Measurements from ENCODE around the gene PTGES2.
"Not testable (repeated sequence)": the region's sequence is repeated elsewhere in the genome, so short reads cannot be mapped to it uniquely, and the experiment has no call there.

Gene PTGES2

DNA sequence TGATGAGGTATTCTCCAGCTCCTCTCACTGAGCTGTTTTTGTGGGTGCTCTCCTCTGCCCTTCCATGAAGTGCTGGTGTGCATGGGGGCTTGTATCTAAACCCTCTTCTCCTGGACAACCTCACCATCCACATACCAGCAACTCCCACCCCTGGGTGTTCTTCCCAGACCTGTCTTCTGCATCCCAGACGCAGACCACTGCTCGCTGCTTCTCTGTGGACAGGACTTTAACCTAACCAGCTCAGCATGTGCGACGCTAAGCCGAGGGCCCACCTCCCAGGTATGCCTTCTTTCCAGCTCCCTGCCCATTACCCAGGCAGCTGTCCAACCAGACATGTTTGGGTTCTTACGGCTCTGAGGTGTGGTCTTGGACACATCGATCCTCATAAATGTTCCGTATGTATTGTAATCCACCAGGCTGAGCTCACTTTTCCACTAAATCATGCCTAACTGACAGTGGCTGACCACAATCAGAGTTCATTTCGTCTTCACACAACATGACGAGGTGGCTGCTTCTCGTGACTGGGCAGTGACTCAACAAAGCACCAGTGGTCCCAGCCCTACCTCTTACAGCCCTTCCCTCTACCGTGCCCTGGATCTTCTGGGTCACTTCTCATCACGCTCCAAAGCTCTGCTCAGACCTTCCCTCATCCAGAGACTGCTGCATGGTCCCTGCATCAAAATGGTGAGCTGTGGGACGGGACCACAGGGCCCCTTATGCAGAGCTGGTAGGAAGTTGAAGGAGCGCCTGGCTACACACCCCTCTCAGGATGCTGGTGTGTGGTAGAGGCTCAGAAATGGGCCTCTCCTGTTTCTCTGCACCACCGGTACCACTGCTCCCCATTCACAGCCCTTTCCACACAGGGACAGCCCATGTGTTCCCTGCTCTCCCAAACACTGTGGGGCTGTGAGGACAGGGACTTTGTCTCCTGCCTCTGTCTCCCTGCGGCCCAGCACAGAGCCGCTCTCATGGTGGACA, 9.6 kb upstream of the PTGES2 start:
- no peak for DNase-seq

DNA sequence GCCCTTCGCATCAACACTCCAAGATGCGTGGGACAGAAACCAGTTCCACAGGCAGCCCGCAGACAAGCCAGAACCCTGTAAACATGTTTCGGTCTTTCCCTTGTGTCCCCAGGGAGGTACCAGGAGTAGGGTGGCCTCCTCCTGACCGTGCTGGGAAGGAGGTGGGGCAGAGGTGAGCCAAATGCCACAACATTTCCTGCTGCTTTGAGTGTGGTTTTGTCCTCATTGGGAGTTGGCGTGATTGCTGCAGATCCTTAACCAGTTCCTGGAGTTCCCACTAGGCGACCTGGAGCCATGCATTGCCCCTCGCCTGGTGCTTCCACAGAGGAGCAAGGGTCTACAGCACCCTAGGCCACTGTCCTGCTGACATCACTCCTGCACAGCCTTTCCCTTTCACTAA, 8.0 kb upstream of the PTGES2 start:
- DNase-seq: not testable (repeated sequence)

DNA sequence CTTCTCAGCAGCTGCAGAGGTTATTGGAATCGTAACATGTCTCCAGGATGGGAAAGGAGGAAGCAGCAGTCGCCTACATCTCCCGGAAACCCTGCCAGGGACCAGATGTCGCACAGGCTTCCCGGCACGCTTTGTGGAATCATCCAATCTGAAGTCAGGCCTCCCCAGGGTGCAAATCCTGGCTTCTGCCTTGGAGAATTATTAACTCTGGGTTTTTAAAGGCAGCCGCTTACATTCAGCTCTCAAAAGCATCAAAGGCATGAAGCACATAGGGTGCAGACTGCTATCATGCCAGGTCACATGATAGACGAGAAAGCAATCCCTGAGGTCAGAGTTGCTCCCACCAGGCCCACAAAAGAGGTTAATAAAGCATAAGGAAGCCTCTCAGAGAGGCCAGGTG, 4.6 kb upstream of the PTGES2 start:
- not testable (repeated sequence) for DNase-seq

DNA sequence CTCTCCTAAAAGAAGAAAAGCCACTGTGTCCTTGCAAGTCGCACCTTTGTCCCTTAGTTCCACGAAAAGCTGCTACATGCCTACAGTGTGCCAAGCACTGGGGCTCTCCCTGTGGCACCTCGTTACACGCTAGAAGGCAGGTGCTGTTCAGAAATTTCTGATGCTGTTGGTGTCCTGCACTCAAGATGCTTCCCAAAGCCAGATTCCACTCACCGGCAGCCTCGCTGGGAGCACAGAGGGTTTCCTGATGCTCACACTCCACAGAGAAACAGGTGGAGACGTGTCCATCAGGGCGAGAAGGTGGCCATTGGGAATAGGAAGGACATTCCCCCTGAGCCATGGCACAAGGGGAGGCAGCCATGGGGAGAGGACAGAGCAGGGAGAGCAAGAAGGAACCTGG, 3.8 kb upstream of the PTGES2 start:
- DNase-seq: not testable (repeated sequence)

DNA sequence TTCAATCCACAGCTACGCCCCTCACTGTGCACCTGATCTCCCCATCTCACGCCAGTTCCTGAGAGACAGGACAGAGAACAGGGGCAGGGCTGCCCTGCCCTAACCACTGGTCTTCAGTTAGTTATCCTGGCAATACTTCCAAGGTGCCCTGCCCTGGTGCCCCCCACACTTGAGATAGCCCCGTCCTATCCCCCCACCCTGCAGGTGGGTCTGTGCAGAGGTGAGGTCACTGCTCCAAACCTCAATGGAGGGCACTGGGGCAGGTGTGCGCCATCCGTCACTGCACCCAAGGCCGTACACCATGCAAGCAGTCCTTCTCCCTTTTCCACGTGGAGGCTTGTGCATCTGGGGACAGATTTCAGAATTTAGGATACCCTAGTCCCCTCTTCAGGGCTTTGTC, 3.1 kb upstream of the PTGES2 start:
- DNase-seq: not testable (repeated sequence)

DNA sequence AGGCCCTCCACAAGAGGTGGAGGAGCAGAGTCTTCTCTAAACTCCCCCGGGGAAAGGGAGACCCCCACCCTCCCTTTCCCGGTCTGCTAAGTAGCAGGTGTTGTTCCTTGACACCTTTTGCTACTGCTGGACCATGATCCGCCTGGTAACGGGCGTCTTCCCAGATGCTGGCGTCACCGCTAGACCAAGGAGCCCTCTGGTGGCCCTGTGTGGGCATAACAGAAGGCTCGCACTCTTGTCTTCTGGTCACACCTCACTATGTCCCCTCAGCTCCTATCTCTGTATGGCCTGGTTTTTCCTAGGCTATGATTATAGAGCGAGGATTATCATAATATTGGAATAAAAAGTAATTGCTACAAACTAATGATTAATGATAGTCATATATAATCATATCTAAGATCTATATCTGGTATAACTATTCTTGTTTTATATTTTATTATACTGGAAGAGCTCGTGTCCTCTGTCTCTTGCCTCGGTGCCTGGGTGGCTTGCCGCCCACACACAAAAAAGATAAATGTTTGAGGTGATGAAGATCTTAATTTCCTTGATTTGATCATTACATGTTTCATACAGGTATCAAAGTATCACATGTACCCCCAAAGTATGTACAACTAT, 2.6 kb upstream of the PTGES2 start:
- DNase-seq: not testable (repeated sequence)

DNA sequence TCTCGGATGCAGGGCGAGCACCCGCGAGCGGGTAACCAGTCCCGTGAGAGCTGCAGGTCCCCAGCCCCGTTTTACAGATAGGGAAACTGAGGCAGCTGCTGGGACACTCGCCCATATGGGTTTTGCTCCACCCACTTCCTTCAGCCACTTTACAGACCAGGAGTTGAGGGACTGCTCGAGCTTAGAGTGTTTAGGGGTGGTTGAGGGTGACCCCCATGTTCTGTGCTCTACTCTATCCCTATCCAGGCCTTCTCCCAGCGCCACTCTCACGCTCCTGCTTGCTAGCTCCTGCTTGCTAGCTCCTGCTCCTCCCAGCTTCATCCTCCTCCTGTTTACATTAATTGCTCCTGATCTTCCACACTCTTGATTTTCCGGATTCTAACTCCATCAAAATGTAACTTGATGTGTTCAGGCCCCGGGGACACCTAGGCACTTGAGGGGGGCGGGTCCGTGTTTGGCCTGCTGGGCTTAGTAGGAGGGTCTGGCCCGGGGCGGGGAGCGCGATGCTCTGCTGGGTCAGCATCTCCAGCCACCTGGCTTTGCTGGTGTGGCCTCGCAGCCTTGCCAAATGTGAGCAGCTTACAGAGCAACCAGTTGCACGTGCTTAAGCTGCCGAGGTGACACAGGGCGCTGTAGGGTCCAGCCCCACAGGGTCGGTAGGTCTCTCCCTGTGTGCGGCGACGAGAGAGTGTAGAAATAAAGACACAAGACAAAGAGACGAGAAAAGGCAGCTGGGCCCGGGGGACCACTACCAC, 1.5 kb upstream of the PTGES2 start:
- DNase-seq: no peak

DNA sequence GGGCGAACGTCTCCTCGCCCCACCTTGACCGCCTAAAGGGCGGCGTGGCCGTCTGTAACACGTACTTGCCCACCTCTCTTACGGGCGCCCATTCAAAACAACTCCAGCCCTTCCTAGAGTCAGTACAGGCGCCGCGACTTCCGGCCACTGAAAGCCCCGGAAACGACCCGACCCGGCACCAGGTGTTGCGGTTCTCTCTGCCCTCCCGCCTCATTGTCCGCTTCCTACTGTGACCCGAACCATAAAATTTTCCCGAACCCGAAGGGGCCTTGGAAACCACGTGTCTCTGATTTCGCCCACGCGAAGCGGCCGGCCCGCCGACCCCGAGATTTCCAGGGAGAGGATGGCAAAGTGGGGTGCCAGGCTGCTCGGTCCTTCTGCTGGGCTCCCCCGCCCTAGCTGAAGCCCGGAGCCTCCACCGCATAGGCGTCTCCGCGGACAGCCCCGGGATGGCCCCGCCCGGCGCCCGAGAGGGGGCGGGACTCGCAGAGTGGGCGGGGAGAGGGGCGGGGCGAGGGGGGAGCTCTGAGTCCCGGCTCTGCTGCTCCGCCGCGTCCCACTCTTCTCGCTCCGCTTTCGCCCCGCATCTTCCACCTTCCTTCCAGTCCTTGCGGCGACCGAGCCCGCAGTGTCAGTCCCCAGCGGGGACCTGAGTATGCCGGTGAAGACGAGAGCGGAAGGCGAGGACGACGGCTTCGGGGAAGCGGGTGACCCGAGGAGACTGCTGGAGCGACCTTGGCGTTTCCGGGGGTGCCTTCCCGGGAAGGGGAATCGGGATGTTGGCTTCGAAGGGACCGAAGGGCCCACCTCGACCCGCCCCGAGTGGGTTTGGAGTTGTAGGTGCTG, 684 bp upstream of the PTGES2 start:
- peak; percentile 86 for DNase-seq

DNA sequence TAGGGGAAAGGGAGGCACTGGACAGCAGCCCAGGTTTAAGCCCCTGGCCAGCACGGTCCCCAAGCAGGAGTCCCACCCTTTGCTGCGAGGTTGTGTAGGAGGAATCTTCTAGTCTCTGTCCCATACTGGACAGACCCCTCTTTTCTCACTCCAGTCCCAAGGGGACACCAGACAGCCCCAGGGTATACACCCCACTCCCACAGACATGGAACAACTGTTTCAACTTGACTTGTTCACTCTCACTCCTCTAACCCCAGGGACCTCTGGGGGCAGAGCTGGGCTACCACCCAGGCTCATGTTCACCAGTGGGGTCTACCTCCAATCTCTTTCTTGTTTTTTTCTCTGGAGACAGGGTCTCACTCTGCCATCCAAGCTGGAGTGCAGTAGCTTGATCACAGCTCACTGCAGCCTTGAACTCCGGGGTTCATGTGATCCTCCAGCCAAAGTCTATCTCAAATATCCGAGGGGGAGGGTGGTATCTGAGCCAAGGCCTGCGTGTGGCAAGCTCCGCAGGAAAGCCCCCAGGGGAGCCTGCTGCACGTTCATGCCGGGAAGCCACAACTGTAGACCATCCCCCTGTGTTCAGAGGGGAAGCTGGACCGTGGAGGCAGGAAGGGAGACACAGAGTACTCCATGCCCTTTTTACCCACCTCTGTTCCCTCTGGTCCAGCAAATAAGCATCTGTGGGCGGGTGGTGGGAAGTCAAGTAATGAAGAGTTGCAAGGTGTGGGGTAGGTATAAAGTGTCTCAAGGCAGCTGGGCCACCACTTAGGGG, 1.8 kb downstream of the PTGES2 start:
- no peak for DNase-seq

DNA sequence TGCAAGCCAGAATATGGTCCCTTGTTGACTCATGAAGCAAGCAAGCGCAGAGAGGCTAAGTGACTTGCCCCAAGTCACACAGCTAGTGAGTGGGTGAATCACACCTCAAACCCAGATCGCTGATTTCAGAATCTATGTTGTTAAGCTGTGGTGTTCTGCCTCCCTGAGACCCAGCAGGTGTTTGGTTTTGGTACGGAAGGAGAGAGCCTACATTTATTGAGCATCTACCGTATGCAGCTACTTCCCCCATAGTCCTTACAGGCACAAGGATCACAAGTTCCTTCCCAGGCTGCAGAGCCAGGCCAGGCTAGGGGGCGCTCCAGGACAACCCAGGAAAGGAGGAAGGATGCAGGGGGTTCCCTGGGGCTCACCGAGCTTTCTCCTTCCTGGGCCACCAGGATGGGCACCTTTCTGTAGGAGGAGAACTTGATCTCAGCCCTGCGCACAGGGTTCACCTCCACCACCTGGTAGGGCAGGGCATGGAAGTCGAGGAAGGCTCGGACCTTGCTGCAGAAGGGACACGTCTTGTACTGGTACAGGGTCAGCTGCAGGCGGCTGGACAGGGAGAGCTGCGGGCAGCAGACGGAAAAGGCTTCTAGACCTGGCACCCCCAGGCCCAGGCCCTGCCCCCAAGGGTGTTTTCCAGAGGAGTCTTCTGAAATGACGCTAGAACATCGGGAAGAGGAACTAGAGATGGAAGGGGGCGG, 2.5 kb downstream of the PTGES2 start:
- DNase-seq: peak; percentile 6

DNA sequence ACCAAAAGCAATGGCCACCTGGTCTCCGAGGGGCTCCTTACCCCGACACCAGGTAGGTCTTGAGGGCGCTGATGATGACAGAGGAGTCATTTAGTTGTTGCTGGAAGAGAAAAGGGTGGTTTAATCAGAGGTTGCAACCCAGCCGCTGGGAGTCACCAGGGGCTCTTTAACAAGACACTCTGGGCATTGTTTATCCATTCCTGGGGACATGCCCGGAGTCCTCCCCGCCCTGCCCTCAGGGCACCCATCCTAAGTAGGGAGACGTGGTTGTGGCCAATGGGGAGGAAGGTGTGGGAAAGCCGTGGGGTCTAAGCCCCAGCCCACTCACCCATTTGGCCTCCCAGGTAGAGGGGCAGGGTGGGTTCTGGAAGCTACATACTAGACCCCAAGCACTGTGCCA, 3.1 kb downstream of the PTGES2 start:
- no peak for DNase-seq

DNA sequence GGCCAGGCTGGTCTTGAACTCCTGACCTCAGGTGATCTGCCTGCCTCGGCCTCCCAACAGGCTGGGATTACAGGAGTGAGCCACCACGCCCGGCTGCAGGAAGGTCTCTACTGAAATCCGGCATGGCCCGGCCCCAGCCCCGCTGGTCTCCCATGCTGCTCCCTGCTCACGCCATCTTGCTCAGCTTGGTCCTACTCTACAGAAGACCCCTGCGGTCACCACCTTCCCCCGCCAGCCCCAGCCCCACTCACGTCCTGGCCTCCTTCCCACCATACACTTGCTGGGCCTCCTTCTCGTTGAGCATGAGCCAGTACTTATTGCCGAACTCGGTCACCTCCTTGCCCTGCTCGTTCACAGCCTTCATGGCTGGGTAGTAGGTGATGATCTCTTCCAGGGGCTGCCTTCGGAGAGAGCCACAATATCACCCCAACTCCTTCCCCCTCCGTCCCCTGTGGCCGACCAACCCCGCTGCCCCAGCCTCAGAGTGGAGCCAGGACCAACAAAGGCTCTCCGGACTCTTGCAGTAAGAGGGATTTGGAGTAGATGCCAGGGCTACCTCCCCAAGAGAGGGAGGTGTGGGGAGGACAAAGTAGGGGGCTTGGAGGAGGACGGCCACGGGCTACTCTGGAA, 4.0 kb downstream of the PTGES2 start:
- no peak for DNase-seq

DNA sequence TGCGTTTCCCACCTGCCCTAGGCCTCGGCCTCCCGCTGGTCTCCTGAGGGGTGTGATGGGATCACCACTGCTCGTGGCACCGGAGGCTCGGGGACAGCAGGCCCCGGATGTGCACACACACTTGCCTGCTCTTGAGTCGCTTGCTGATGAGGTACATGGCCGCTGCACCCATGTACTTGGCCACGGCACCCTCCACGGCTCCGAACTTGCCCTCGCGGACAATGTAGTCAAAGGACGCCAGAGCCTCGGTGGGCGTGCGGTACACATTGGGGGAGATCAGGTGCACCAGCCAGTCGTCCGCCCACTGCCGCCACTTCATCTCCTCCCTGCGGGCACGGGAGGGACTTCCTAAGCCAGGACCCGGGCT, 4.7 kb downstream of the PTGES2 start:
- no peak for DNase-seq

DNA sequence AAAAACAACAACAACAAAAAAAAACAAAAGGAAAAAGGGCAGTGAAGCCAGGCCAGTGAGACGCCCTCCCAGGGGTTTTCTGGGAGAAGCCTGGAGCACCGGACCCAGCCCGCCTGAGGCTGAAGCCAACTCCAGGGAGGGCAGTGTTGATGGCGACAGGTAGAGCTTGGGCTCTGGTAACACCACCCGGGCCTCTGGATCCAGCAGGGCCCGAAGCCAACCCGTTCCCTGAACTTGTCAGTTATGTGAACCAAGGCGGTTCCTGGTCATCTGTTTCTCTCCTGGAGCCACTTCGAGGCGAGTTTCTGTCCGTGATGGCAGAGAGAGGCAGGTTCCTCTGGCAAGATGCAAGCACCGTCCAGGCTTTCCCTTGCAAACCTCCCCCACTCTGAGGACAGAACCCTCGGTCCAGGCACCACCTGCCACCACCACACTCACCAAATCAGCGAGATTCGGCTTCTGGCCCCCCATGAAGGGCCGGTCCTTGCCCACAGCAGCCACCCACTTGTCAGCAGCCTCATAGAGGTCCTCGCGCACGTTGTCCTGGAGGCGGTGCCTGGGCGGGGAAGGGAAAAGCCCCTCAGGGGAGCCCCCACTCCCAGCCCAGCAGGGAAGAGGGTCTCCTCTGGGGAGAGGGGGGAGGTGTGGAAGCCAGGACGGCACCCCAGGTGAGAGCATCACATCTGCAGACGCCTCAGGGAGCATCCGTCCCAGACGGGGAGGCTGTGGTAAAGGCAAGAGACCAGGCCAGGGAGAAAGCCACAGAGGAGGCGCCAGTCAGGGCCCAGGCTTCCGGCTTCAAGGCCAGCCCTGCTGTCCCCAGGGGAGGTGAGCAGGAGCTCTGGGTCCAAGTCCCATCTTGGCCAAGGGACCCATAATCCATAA, 5.4 kb downstream of the PTGES2 start:
- no peak for DNase-seq

DNA sequence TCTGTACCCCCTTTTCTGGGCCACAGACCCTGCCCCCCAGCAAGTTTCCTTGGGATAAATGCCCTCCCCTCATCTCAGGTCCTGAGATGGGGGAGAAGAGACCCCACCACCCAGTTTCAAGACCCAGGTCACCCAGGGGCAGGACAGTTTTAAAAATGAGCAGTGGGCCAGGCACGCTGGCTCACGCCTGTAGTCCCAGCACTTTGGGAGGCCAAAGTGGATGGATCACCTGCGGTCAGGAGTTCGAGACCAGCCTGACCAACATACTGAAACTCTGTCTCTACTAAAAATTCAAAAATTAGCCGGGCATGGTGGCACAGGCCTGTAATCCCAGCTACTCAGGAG, 6.1 kb downstream of the PTGES2 start:
- DNase-seq: no peak

DNA sequence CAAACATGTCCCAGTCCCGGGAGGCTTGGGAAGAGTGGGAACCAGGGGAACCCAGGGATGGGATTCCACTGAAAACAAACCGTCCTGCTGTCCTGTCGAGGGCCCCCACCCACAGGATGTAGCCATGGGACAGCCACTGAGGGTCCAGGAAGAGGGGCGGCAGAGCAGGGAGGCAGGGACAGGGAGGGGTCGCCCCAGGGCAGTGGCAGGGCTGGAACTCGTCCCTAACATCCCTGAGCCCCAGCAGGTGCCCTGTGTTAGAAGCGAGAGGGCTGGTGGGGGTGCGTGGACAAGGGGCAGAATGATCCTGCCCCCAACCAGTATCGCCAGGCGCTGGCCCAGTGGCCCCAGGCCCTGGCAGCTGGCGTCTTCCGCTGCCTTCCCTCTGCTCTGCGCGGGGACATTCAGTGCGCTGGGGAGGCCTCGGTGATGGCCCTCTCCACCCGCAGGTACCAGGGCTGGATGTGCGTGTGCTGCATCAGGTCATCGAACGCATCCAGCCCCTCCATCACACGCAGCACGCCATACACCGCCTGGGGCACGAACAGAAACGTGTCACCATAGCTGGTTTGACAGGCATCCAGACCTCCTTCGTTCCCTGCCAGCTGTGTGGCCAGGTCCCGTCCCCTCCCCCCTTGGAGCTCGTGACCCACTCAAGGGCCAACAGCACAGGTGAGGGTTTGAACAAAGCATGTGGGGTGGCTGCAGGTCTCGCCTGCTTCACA, 6.6 kb downstream of the PTGES2 start:
- DNase-seq: no peak

DNA sequence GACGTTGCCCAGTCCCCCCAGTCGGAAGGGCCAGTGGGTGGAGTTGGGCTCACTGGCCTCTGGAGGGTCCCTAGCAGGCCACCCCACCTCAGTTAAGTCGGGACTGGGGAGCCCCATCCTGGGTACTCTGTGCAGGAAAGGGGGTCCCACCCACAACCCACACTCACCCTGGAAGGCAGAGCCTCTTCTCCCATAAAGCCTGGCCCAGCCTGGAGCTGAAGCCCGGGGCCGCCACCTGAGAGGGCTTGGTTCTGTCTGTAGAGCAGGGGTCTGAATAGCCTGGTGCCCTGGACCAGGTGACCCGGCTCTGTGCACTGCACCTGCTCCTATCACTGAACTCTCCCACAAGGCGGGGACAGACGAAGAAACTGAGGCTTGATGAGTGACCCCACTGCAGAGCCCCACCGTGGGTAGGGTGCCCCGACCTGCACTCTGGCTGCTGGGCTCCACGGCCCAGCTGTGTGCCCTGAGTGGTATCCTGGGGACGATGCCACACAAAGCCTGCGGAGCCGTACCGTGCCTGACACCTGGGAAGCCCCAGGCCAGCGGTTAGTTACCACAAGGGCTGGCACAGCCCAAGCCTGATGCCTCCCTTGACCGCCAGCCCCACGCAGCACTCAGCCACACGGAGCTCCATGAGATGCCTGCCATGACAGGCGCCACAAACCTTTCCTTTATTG, 7.3 kb downstream of the PTGES2 start:
- DNase-seq: no peak

DNA sequence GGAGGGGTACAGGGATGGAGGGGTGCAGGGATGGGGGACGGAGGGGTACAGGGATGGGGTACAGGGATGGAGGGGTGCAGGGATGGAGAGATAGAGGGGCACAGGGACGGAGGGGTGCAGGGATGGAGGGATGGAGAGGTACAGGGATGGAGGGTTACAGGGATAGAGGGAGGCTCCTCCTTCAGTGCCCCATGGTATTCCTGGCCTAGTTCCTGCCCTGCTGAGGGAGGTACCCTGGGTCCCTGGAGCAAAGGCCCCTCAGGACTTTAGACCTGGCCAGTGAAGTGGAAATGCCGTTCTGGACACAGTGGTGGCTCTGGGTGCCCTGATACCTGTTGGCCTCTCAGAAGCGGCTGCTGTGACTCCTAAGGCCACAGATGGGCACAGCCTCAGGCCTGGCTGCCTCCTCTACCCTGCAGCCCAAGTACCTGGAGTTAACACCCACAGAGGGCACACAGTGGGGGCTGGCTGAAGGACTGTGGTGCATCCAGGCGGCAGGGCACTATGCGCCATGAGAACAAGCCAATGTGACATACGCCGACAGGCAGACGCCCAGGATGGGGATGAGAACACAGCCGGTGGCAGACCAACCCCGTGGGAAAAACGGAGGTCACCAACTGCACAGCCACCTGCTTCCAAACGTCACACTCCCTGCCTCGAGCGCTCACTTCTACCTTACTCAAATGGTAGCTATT, 8.4 kb downstream of the PTGES2 start:
- no peak for DNase-seq
